NCI-H128 (cell line): Measurements from ENCODE around the gene DNM1.
"Not testable (repeated sequence)": the region's sequence is repeated elsewhere in the genome, so short reads cannot be mapped to it uniquely, and the experiment has no call there.

Source experiments
- DNase-seq: peaks from one replicate; lab custom pipeline; 2025; ENCODE audit not compliant: unreplicated experiment; lab: John Stamatoyannopoulos, UW

The DNM1 gene

DNA sequence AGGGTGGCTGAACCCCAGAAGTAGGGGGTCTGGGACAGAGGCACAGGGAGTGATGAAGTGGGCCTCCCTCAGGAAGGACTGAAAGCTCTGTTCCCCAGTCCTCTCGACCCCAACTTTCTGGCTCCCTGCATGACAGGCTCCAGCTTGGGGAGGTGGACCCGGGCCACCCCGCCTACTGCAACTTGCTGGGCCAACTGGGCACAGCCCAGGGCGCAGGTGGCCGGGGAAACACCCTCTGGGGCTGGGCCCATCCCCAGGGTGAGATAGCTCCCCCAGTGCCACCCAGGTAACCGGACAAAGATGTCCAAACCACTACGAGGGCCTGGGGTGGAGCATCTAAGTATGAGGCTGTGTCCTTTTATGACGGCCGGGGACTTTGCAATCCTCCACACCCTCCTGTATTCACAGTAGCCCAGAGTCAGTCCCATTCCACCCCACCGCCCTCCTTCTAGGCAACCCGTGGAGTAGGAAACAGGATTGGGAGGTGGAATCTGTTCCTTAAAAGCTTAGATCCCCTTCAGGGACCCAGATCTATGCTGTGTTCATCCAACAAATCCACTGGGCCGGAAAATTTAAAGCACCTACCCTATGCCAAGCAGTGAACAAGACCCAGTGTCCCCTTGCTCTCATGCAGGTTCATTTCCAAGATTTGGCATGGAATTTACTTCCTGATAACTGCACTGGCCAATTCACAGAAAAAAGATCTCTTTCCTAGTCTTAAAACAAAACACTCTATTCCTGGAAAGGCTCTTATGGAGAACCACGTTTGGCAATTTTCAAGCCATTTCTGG, 19.9 kb downstream of the DNM1 start:
- DNase-seq: no peak

DNA sequence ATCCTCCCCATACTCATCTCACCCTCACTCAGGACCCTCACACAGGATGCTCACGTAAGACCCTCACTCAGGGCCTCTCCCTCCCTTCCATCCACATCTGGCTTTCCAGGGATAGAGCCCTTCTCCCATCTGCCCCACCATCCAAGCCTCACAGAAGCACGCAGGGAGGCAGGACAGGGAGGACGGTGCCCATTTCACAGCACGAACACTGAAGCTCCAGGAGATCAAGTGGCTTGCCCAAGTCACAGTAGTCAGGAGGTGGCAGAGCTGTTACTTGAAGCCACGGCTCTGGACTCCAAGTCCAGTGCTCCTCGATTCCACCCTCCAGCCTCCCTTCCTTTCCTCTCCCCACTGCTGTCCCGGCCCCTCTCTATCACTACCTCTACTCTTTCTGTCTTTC, 21.7 kb downstream of the DNM1 start:
- no peak for DNase-seq

GRCh38 chr9:128225770-128226411, 22.7 kb downstream of the DNM1 start:
- no peak for DNase-seq

GRCh38 chr9:128226412-128226801, 23.2 kb downstream of the DNM1 start:
- DNase-seq: no peak

DNA sequence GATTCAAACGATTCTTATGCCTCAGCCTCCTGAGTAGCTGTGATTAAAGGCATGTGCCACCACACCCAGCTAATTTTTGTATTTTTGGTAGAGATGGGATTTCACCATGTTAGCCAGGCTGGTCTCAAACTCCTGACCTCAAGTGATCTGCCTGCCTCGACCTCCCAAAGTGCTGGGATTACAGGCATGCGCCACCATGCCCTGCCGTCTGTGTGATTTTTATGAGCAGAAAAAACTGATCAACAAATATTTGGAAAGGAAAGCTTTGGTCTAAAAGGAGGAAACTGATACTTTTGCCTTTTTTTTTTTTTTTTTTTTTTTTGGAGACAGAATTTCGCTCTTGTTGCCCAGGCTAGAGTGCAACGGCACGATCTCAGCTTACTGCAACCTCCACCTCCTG, 27.7 kb downstream of the DNM1 start:
- DNase-seq: not testable (repeated sequence)

- no peak for DNase-seq
Measured at GRCh38 chr9:128231638-128232527, 28.7 kb downstream of the DNM1 start.

DNA sequence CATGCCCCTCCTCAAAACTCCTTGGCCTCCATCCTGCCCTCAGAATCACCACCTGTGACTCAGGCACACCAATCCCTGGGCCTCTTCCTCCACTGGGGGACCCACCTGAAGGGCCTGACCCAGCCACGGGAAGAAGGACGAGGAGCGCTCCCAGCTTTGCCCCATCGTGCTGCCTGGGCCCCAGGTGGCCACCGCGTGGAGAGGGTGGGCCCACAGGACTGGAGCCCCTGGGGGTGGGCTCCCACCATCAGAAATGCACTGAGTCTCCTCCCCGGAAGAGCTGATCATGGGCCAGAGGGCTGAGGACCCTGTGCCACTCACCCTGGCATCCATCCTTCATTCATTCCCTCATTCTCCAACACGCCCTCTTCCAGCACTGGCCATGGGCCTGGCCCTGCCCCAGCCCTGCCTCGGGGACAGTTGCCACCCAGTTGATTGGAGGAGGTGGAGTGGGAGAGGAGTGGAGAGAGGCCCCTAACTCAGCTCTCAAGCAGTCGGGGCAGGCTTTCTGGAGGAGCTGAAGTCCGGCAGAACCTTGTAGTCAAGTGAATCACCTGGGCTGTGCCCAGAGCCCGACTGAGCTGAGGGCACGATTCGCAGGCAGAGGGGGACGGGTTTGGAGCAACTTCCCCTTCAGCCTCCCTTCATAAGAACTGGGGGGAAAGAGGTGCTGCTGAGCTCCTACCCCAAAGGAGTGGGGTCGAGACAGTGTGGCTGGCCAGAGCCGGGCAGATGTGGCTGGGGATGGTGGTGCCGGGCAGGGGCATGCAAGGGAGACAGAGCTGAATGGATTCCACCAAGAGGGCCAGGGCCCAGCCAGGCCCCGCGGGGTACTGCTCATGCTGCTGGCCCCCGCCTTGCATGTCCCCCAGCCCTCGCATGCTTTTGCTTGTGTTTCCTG, 29.6 kb downstream of the DNM1 start:
- no peak for DNase-seq

GRCh38 chr9:128233817-128234406, 30.7 kb downstream of the DNM1 start:
- no peak for DNase-seq

- no peak for DNase-seq
Measured at GRCh38 chr9:128242124-128242523, 38.9 kb downstream of the DNM1 start.

DNA sequence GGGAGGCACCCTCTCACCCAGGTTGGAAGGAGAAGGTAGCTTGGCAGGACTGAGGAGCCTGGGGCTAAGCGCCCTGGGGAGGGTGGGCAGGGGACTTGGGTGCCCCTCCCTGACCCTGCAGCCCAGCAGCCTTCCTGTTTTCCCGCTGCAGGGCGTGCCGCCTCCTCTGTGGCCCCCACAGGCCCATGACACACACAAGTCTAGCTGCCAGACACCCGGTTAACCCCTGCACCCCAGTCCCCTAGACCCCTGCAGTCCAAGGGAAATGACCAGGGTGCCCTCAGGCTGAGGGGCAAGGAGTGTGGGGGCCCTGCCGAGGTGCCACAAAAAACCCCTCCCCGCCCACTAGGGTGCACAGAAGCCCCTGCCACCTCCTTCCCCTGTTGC, 39.6 kb downstream of the DNM1 start:
- no peak for DNase-seq

- no peak for DNase-seq
Measured at GRCh38 chr9:128243215-128244018, 40.2 kb downstream of the DNM1 start.

DNA sequence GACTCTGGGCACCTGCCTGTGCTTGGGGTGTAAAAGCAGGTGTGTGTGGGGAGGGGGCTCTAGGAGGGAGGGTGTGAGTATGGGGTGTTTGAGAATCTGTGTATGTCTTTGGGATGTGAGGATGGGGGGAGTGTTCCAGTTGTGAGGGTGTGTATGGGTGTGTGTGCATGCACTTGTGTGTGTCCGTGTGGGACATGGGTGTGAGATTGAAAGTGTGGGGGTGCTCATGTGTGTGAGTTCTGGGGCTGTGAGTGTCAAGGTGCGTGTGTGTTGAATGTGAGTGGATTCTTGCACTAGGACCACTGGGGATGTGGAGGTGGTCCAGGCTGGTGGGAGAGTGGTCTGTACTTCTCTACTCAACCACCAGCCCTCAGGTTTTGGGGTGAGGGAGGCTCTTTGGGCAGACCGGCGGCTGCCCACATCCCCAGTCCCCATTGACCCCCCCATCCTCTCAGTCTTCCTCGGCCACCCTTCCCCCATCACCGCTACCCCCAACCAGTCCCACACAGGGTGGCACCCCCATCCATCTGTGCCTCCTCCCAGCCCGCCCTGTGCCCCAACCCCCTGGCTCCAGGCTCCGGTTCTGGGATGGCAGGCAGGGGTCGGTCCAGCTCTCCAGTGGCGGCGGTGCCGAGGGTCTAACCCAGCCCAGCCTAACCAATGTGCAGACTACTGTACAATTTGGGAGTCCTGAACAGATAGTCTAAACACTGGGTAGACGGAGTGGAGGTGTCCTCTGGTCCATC, 41.1 kb downstream of the DNM1 start:
- DNase-seq: no peak

DNA sequence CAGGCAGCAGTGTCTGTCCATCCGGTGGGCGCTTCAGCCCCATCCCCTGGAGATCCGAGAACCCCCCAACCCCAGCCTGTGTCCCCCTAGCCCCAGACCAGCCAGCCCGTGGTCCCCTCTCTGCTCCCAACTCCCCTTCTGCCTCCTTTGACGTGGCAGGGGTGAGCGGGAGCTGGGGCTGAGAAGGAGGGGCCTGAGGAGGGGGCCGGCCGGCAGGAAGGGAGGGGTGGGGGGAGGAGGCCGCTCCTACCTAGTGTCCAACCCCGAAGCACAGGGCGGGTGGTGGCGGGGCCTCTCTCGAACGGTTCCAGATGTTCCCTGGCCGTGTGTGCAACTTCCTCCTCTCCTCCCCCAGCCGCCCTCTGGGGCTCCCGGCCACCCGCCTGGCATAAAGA, 41.7 kb downstream of the DNM1 start:
- no peak for DNase-seq

DNA sequence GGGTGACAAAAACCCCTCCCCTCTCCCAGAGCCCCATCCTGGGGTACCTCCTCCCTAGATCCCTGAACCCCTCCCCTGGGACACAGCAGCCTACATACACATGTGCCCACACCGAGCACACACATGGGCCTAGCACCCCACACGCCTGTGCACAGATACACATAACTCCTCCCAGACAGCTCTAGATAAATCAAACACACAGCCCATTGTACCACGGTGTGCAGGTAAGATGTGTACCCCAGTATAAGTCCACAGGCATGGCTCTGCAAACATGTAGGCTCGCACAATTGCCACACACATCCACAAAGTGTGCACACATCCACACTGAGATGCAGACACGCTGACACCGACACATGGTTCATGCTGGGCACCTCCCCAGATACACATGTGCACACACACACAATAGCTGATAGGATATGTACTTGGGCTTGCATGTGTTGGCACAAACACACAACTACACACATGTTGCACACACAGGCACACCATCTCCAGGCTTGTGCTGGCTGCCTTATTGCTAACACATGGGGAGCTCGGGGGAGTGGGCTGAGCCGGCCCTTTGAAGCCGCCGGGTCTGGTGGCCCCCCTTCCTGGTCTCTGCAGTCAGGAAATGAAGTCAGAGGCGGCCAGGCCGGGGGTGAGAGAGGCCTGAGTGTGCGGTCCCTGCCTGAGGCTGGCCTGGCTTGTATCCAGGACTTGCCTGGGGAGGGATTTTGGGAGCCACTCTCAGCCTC, 42.4 kb downstream of the DNM1 start:
- no peak for DNase-seq

GRCh38 chr9:128246471-128246870, 43.3 kb downstream of the DNM1 start:
- no peak for DNase-seq

- no peak for DNase-seq
Measured at GRCh38 chr9:128247226-128247803, 44.1 kb downstream of the DNM1 start.

- DNase-seq: no peak
Measured at GRCh38 chr9:128249558-128249907, 46.4 kb downstream of the DNM1 start.
